Osteocyte (in vitro differentiated cells): ENCODE results near the gene SMIM38. TPM values are rescaled to one million over a fixed set of nuclear protein-coding genes. Genes with fewer than 3 reads are reported as not detected.

Experiments used
- DNase-seq: peaks from one replicate; pipeline ENCODE4 v3.0.0; 2021; ENCODE audit warnings: mixed read lengths; ENCODE audit not compliant: unreplicated experiment; ENCODE audit errors: extremely low spot score
- H3K27ac Mint-ChIP-seq: one replicate; pipeline ENCODE4 v1.8.0; 2021; ENCODE audit warnings: mild to moderate bottlenecking, mixed read lengths; ENCODE audit not compliant: unreplicated experiment
- H3K27me3 Mint-ChIP-seq: one replicate; pipeline ENCODE4 v1.8.0; 2021; ENCODE audit warnings: mixed read lengths; ENCODE audit not compliant: unreplicated experiment
- H3K36me3 Mint-ChIP-seq: one replicate; pipeline ENCODE4 v1.8.0; 2021; ENCODE audit warnings: mixed read lengths; ENCODE audit not compliant: unreplicated experiment
- H3K4me1 Mint-ChIP-seq: one replicate; pipeline ENCODE4 v1.8.0; 2021; ENCODE audit warnings: mixed read lengths; ENCODE audit not compliant: unreplicated experiment
- H3K4me3 Mint-ChIP-seq: one replicate; pipeline ENCODE4 v1.8.0; 2021; ENCODE audit warnings: mild to moderate bottlenecking, moderate library complexity, mixed read lengths; ENCODE audit not compliant: unreplicated experiment
- H3K9me3 Mint-ChIP-seq: one replicate; pipeline ENCODE4 v1.8.0; 2021; ENCODE audit warnings: mixed read lengths; ENCODE audit not compliant: unreplicated experiment
- CTCF ChIP-seq: fragments of 200-600 bp; sonication (generic); IDR thresholded peaks from 2 replicates; pipeline ENCODE4 v1.5.0; 2021; ENCODE audit warnings: antibody characterized with exemption, mild to moderate bottlenecking, moderate library complexity
- total RNA-seq: library from RNA; stranded (reverse); gene quantifications from 2 replicates; pipeline ENCODE4 v1.2.1, GENCODE V29; 2021

The SMIM38 gene
- total RNA-seq, 1 donor from 2014 or later = 1.0 TPM

- H3K4me3 Mint-ChIP-seq = no peak overlapping the region
- H3K36me3 Mint-ChIP-seq = no peaks in the 10 kb centered on the region
- peaks cover 28% of the 10 kb centered on the region for H3K4me1 Mint-ChIP-seq
- DNase-seq = no peak
- no peak overlapping the region for H3K27ac Mint-ChIP-seq
- peaks cover 18% of the 10 kb centered on the region for H3K9me3 Mint-ChIP-seq
- H3K27me3 Mint-ChIP-seq = no peaks in the 10 kb centered on the region
- no peak for TF ChIP-seq CTCF
These were observed 10.0 kb downstream of the SMIM38 start for GRCh38 chr11:69165775-69166174.

GRCh38 chr11:69166218-69167115, 10.7 kb downstream of the SMIM38 start:
- H3K9me3 Mint-ChIP-seq = peaks cover 18% of the 10 kb centered on the region
- H3K4me3 Mint-ChIP-seq = peak overlapping the region; percentile 48
- TF ChIP-seq CTCF = peak; percentile 45
- H3K27me3 Mint-ChIP-seq = no peaks in the 10 kb centered on the region
- peak overlapping the region; percentile 79 for H3K27ac Mint-ChIP-seq
- no peaks in the 10 kb centered on the region for H3K36me3 Mint-ChIP-seq
- no peak for DNase-seq
- peaks cover 22% of the 10 kb centered on the region for H3K4me1 Mint-ChIP-seq

- no peaks in the 10 kb centered on the region for H3K36me3 Mint-ChIP-seq
- no peak for DNase-seq
- TF ChIP-seq CTCF = no peak
- no peak overlapping the region for H3K4me3 Mint-ChIP-seq
- no peaks in the 10 kb centered on the region for H3K27me3 Mint-ChIP-seq
- peaks cover 19% of the 10 kb centered on the region for H3K4me1 Mint-ChIP-seq
- peak overlapping the region; percentile 79 for H3K27ac Mint-ChIP-seq
- peaks cover 17% of the 10 kb centered on the region for H3K9me3 Mint-ChIP-seq
These were observed 11.6 kb downstream of the SMIM38 start for GRCh38 chr11:69167130-69167915.

- TF ChIP-seq CTCF = no peak
- H3K36me3 Mint-ChIP-seq = no peaks in the 10 kb centered on the region
- H3K27me3 Mint-ChIP-seq = no peaks in the 10 kb centered on the region
- peaks cover 9% of the 10 kb centered on the region for H3K9me3 Mint-ChIP-seq
- no peak overlapping the region for H3K4me3 Mint-ChIP-seq
- H3K27ac Mint-ChIP-seq = no peak overlapping the region
- peaks cover 19% of the 10 kb centered on the region for H3K4me1 Mint-ChIP-seq
- no peak for DNase-seq
These were observed 12.4 kb downstream of the SMIM38 start for GRCh38 chr11:69167916-69168691.
